Esophagus (tissue), 2 donors: ENCODE measurements around the gene LSP1. TPM values are rescaled to one million over a fixed set of nuclear protein-coding genes. Genes with fewer than 3 reads are reported as not detected.
A peak's percentile ranks its signal among the peaks of the same experiment; 100 is the strongest.
"Not testable (repeated sequence)": the region's sequence is repeated elsewhere in the genome, so short reads cannot be mapped to it uniquely, and the experiment has no call there.

Experiments
- H3K27ac ChIP-seq, 2 donors: one replicate each; pipeline ENCODE4 v1.5.1; 2013; ENCODE audit warnings: low read depth in 2 of 2, mild to moderate bottlenecking in 2 of 2, inconsistent platforms in 1 of 2, low read length in 1 of 2, moderate library complexity in 1 of 2
- H3K27me3 ChIP-seq, 2 donors: one replicate each; pipeline ENCODE4 v1.6.1; 2013; ENCODE audit warnings: low read length in 2 of 2, control low read depth in 1 of 2, mild to moderate bottlenecking in 1 of 2; ENCODE audit not compliant: insufficient read depth in 2 of 2, control insufficient read depth in 1 of 2
- H3K36me3 ChIP-seq, 2 donors: one replicate each; pipeline ENCODE4 v1.6.1; 2013; ENCODE audit warnings: low read length in 1 of 2; ENCODE audit not compliant: control insufficient read depth in 2 of 2, insufficient read depth in 2 of 2
- H3K4me1 ChIP-seq, 2 donors: one replicate each; pipeline ENCODE4 v1.6.1; 2013; ENCODE audit warnings: low read length in 1 of 2; ENCODE audit not compliant: control insufficient read depth in 2 of 2, insufficient read depth in 2 of 2
- H3K4me3 ChIP-seq, 2 donors: one replicate each; pipeline ENCODE4 v1.5.1; 2013; ENCODE audit warnings: low read length in 2 of 2, mild to moderate bottlenecking in 2 of 2, low read depth in 1 of 2, moderate library complexity in 1 of 2
- H3K9me3 ChIP-seq, 2 donors: one replicate each; pipeline ENCODE4 v1.6.1; 2013; ENCODE audit warnings: mild to moderate bottlenecking in 2 of 2, low read depth in 1 of 2, low read length in 1 of 2, moderate library complexity in 1 of 2; ENCODE audit not compliant: control insufficient read depth in 2 of 2, insufficient read depth in 1 of 2
- WGBS, 2 donors: extraction: QIAGEN DNeasy Blood & Tissue Kit; methylation state at CpG; one replicate each; pipeline ENCODE4 v1.1.7; 2013; 5-methylcytosine and 5-hydroxymethylcytosine counted together
- polyA plus RNA-seq, 2 donors: library from polyadenylated mRNA; stranded (reverse); fragments of 200-250 nt; gene quantifications; one replicate each; pipeline ENCODE4 v1.2.3, GENCODE V29; 2013
- donor health status: healthy with polysubstance abuse.
- donor health status: Bipolar disorder and iron deficiency.

LSP1 gene
- polyA plus RNA-seq, 2 donors: 23.7 to 130 TPM

DNA sequence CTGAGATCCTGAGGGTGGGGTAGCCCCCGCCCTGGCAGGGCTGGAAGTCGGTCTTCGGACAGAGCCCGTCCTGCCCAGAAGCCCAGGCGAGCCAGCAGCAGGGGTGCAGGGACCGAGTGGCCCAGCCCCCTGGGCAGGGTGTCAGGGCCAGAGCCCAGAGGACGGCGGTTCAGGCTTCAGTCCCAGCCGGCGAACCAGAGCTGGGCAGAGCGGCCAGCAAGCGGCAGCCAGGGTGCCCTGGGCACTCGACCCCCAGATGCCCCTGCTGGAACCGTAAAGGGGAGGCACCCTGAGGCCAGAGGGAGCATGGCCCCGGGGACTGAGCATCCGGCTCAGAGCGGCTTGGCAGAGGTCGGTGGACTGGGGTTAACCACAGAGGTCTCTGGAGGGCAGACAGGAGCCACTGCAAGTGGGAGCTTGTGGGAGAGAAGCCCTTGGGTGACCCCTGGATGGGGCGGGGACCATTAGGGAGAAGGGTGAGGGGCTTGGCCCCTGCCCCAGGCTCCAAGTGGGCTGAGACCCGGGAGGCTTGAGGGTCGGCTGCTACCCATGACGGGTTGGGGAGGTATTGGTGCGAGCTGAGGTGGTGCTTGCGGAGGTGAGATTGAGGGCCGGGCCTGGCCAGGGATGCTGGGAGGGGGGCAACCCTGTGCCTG lies 15.9 kb downstream of the LSP1 start:
- Histone ChIP-seq H3K4me3 (peak overlapping the region in 1 of 2 donors; percentile 35), H3K27ac (peak overlapping the region; percentile 37 to 56), H3K36me3 (no peaks in the 10 kb centered on the region), H3K4me1 (peaks cover 11 to 25% of the 10 kb centered on the region in 2 donors), H3K9me3 (no peaks in the 10 kb centered on the region), H3K27me3 (no peaks in the 10 kb centered on the region)
- WGBS, 2 donors: 71 to 77% methylated on average over 23 to 25 of the region's 25 CpGs

- Histone ChIP-seq H3K27me3 (no peaks in the 10 kb centered on the region), H3K4me1 (peaks cover 8 to 22% of the 10 kb centered on the region in 2 donors), H3K9me3 (no peaks in the 10 kb centered on the region), H3K4me3 (peak overlapping the region in 1 of 2 donors; percentile 35), H3K27ac (peak overlapping the region in 1 of 2 donors; percentile 22), H3K36me3 (no peaks in the 10 kb centered on the region)
- 70 to 71% methylated on average over 34 of the region's 34 CpGs for WGBS, 2 donors
Measured at GRCh38 chr11:1869427-1870325, 16.8 kb downstream of the LSP1 start.

GRCh38 chr11:1870326-1870696 lies 17.4 kb downstream of the LSP1 start:
- Histone ChIP-seq H3K4me1 (peaks cover 4 to 19% of the 10 kb centered on the region in 2 donors), H3K27ac (peak overlapping the region; percentile 19 to 22), H3K36me3 (no peaks in the 10 kb centered on the region), H3K9me3 (no peaks in the 10 kb centered on the region), H3K4me3 (peak overlapping the region in 1 of 2 donors; percentile 50), H3K27me3 (no peaks in the 10 kb centered on the region)
- WGBS, 2 donors: 39 to 61% methylated on average over 12 of the region's 12 CpGs

- H3K4me3 ChIP-seq: peak overlapping the region; percentile 21 to 50
- no peaks in the 10 kb centered on the region for H3K36me3 ChIP-seq
- WGBS, 2 donors: 20 to 24% methylated on average over 50 of the region's 50 CpGs
- H3K27ac ChIP-seq: peak overlapping the region; percentile 48 to 68
- peaks cover 0 to 20% of the 10 kb centered on the region in 2 donors for H3K4me1 ChIP-seq
- no peaks in the 10 kb centered on the region for H3K9me3 ChIP-seq
- no peaks in the 10 kb centered on the region for H3K27me3 ChIP-seq
Measured at GRCh38 chr11:1870721-1871466, 18.0 kb downstream of the LSP1 start.

DNA sequence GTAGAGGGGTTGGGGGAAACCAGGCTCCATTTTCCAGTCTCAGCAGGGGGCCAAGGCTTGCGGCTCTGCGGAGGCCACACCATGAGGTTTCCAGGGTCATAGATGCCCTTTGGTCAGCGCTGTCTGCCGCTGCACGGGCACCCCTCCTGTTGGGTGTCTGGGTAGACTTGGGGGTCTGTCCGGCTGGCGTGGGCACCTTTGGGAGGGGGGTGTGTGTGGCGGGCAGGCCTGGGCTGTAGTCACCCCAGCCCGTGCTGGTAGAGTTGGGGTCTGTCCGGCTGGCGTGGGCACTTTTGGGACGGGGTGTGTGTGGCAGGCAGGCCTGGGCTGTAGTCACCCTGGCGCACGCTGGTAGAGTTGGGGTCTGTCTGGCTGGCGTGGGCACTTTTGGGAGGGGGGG lies 18.6 kb downstream of the LSP1 start:
- peaks cover 0 to 25% of the 10 kb centered on the region in 2 donors for H3K4me1 ChIP-seq

GRCh38 chr11:1872267-1872985 lies 19.5 kb downstream of the LSP1 start:
- H3K9me3 ChIP-seq: no peaks in the 10 kb centered on the region
- H3K4me3 ChIP-seq: peak overlapping the region in 1 of 2 donors; percentile 50
- peak overlapping the region; percentile 40 to 68 for H3K27ac ChIP-seq
- H3K36me3 ChIP-seq: no peaks in the 10 kb centered on the region
- WGBS, 2 donors: 45 to 61% methylated on average over 24 to 25 of the region's 25 CpGs
- H3K4me1 ChIP-seq: peaks cover 0 to 27% of the 10 kb centered on the region in 2 donors
- no peaks in the 10 kb centered on the region for H3K27me3 ChIP-seq

More for the DNA sequence above, 18.6 kb downstream of the LSP1 start:
- 49 to 80% methylated on average over 15 of the region's 15 CpGs for whole genome bisulfite sequencing, 2 donors
- Histone ChIP-seq H3K9me3 (no peaks in the 10 kb centered on the region), H3K4me3 (peak overlapping the region; percentile 21 to 50), H3K27me3 (no peaks in the 10 kb centered on the region), H3K27ac (peak overlapping the region; percentile 27 to 68), H3K36me3 (no peaks in the 10 kb centered on the region)

- H3K27ac ChIP-seq: peak overlapping the region; percentile 50 to 54
Measured at GRCh38 chr11:1873048-1873812, 20.3 kb downstream of the LSP1 start.

DNA sequence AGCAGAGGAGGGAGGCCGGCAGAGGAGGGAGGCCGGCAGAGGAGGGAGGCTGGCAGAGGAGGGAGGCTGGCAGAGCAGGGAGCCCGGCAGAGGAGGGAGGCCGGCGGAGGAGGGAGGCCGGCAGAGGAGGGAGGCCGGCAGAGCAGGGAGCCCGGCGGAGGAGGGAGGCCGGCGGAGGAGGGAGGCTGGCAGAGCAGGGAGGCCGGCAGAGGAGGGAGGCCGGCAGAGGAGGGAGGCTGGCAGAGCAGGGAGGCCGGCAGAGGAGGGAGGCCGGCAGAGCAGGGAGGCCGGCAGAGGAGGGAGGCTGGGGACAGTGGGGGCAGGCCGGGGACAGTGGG lies 20.9 kb downstream of the LSP1 start:
- H3K4me3 ChIP-seq, H3K9me3 ChIP-seq, H3K36me3 ChIP-seq, H3K27me3 ChIP-seq: not testable (repeated sequence)
- H3K4me1 ChIP-seq: peaks cover 0 to 37% of the 10 kb centered on the region in 2 donors
- H3K27ac ChIP-seq: peak overlapping the region; percentile 50 to 54
- WGBS, 2 donors: 62 to 71% methylated on average over 13 to 17 of the region's 17 CpGs

More at GRCh38 chr11:1873048-1873812, 20.3 kb downstream of the LSP1 start:
- H3K36me3 ChIP-seq: no peaks in the 10 kb centered on the region
- no peaks in the 10 kb centered on the region for H3K27me3 ChIP-seq
- 21 to 39% methylated on average over 10 to 11 of the region's 11 CpGs for WGBS, 2 donors
- peak overlapping the region in 1 of 2 donors; percentile 50 for H3K4me3 ChIP-seq
- H3K9me3 ChIP-seq: no peaks in the 10 kb centered on the region
- H3K4me1 ChIP-seq: peaks cover 0 to 34% of the 10 kb centered on the region in 2 donors
